Osteoblast (primary cell): ENCODE data around the gene SAMD3. TPM values are rescaled to one million over a fixed set of nuclear protein-coding genes. Genes with fewer than 3 reads are reported as not detected.

Experiments used
- DNase-seq: peaks from one replicate; pipeline ENCODE4 v3.0.0; 2011; ENCODE audit warnings: low spot score, mixed read lengths; ENCODE audit not compliant: insufficient read length; ENCODE audit errors: missing footprints
- H2AFZ ChIP-seq: 2 replicates; pipeline ENCODE4 v1.6.0; 2011; ENCODE audit warnings: mild to moderate bottlenecking, low read length
- H3K27ac ChIP-seq: 2 replicates; pipeline ENCODE4 v1.5.1; 2011; ENCODE audit warnings: mild to moderate bottlenecking, low read depth, low read length, moderate library complexity
- H3K27me3 ChIP-seq: 2 replicates; pipeline ENCODE4 v1.6.0; 2012; ENCODE audit warnings: mild to moderate bottlenecking, control low read depth, inconsistent platforms, low read length, moderate library complexity; ENCODE audit not compliant: insufficient read depth
- H3K36me3 ChIP-seq: 2 replicates; pipeline ENCODE4 v1.5.1; 2011; ENCODE audit warnings: mild to moderate bottlenecking, low read length, control low read depth, moderate library complexity; ENCODE audit not compliant: insufficient read depth
- H3K4me1 ChIP-seq: 2 replicates; pipeline ENCODE4 v1.5.1; 2011; ENCODE audit warnings: mild to moderate bottlenecking, low read length, control low read depth, moderate library complexity; ENCODE audit not compliant: insufficient read depth
- H3K4me2 ChIP-seq: 2 replicates; pipeline ENCODE4 v1.6.0; 2011; ENCODE audit warnings: mild to moderate bottlenecking, low read length; ENCODE audit not compliant: insufficient read depth
- H3K4me3 ChIP-seq: fragments of 200-600 bp; sonication (generic); 3 replicates; pipeline ENCODE4 v1.5.1; 2012; ENCODE audit warnings: mild to moderate bottlenecking, low read length, inconsistent platforms; ENCODE audit not compliant: insufficient read depth
- H3K79me2 ChIP-seq: 2 replicates; pipeline ENCODE4 v1.6.0; 2012; ENCODE audit warnings: mild to moderate bottlenecking, low read length, control low read depth, inconsistent platforms; ENCODE audit not compliant: insufficient read depth
- H3K9me3 ChIP-seq: 2 replicates; pipeline ENCODE4 v1.5.1; 2011; ENCODE audit warnings: low read depth, low read length, control low read depth
- H4K20me1 ChIP-seq: 2 replicates; pipeline ENCODE4 v1.6.0; 2012; ENCODE audit warnings: mild to moderate bottlenecking, low read length, control low read depth; ENCODE audit not compliant: insufficient read depth
- CTCF ChIP-seq: IDR thresholded peaks from 2 replicates; pipeline ENCODE4 v1.5.1; 2011; ENCODE audit warnings: mild to moderate bottlenecking, low read depth, low read length, moderate library complexity; ENCODE audit errors: extremely low read depth
- total RNA-seq: library from RNA; depleted of rRNA; stranded (reverse); fragments of >200 nt; gene quantifications from 2 replicates; pipeline ENCODE4 v1.2.3, GENCODE V29; 2012

The SAMD3 gene
- total RNA-seq, 1 donor: 0.72 TPM

- TF ChIP-seq CTCF: no peak
- Histone ChIP-seq H3K79me2 (no peaks in the 10 kb centered on the region), H4K20me1 (no peaks in the 10 kb centered on the region), H3K36me3 (no peaks in the 10 kb centered on the region), H3K4me1 (no peaks in the 10 kb centered on the region), H3K27me3 (peaks cover 3% of the 10 kb centered on the region), H3K4me3 (no peak overlapping the region), H3K4me2 (no peak overlapping the region), H3K9me3 (no peaks in the 10 kb centered on the region), H3K27ac (no peak overlapping the region), H2AFZ (no peak overlapping the region)
- no peak for DNase-seq
Observed at GRCh38 chr6:130218134-130218533, 4.6 kb downstream of the SAMD3 start.

GRCh38 chr6:130216620-130217019 is 6.1 kb downstream of the SAMD3 start:
- no peak for DNase-seq
- no peaks in the 10 kb centered on the region for H3K79me2 ChIP-seq
- H4K20me1 ChIP-seq: no peaks in the 10 kb centered on the region
- H2AFZ ChIP-seq: no peak overlapping the region
- H3K36me3 ChIP-seq: no peaks in the 10 kb centered on the region
- no peak overlapping the region for H3K4me3 ChIP-seq
- peaks cover 3% of the 10 kb centered on the region for H3K27me3 ChIP-seq
- no peaks in the 10 kb centered on the region for H3K4me1 ChIP-seq
- H3K4me2 ChIP-seq: no peak overlapping the region
- no peak for TF ChIP-seq CTCF
- no peaks in the 10 kb centered on the region for H3K9me3 ChIP-seq
- H3K27ac ChIP-seq: no peak overlapping the region

- peak; percentile 56 for DNase-seq
- H3K4me2 ChIP-seq: no peak overlapping the region
- H4K20me1 ChIP-seq: no peaks in the 10 kb centered on the region
- H3K36me3 ChIP-seq: no peaks in the 10 kb centered on the region
- TF ChIP-seq CTCF: no peak
- H3K9me3 ChIP-seq: no peaks in the 10 kb centered on the region
- no peaks in the 10 kb centered on the region for H3K79me2 ChIP-seq
- no peak overlapping the region for H3K4me3 ChIP-seq
- H3K27ac ChIP-seq: no peak overlapping the region
- H3K27me3 ChIP-seq: peaks cover 3% of the 10 kb centered on the region
- no peak overlapping the region for H2AFZ ChIP-seq
- H3K4me1 ChIP-seq: no peaks in the 10 kb centered on the region
Observed at GRCh38 chr6:130215526-130215925, 7.2 kb downstream of the SAMD3 start.

- Histone ChIP-seq H3K36me3 (no peaks in the 10 kb centered on the region), H3K79me2 (no peaks in the 10 kb centered on the region), H3K4me2 (no peak overlapping the region), H4K20me1 (no peaks in the 10 kb centered on the region), H3K27me3 (peaks cover 3% of the 10 kb centered on the region), H3K9me3 (no peaks in the 10 kb centered on the region), H3K4me3 (no peak overlapping the region), H3K4me1 (no peaks in the 10 kb centered on the region), H3K27ac (no peak overlapping the region), H2AFZ (no peak overlapping the region)
- TF ChIP-seq CTCF: no peak
- DNase-seq: no peak
Observed at GRCh38 chr6:130212215-130212874, 10.4 kb downstream of the SAMD3 start.
